ENCODE measurements around the gene GATAD2A. TPM values are rescaled to one million over a fixed set of nuclear protein-coding genes. Genes with fewer than 3 reads are reported as not detected.
"Not testable (repeated sequence)": the region's sequence is repeated elsewhere in the genome, so short reads cannot be mapped to it uniquely, and the experiment has no call there.

The GATAD2A gene
- total RNA-seq, 2 donors from 2014 or later: 88.0 to 160 TPM

GRCh38 chr19:19382118-19382517 lies 23.4 kb upstream of the GATAD2A start:
- Mint-ChIP-seq H3K4me3 (no peak overlapping the region), H3K36me3 (ENCODE audit: low read depth) (no peaks in the 10 kb centered on the region), H3K27me3 (no peaks in the 10 kb centered on the region), H3K27ac (no peak overlapping the region), H3K4me1 (peaks cover 2% of the 10 kb centered on the region), H3K9me3 (no peaks in the 10 kb centered on the region)
- no peak for ATAC-seq (replicated peaks)

DNA sequence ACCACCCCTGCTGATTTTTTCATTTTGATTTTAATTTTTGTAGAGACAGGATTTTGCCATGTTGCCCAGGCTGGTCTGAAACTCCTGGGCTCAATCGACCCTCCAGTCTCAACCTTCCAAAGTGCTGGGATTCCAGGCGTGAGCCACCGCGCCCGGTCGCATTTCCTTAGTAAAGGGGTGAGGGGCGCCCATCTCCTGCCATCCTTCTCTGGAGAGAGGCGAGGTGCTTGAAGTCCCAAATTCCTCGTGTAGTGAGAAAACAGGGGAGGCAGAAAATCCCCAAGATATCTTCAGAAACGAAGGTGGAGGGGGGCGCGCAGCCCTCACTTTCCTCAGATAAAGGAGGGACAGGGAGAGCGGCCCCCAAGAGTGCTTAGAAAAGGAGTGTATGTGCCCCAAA lies 21.0 kb upstream of the GATAD2A start:
- Mint-ChIP-seq H3K4me3 (peak overlapping the region; percentile 97), H3K4me1 (peaks cover 26% of the 10 kb centered on the region), H3K27ac (no peak overlapping the region), H3K9me3 (no peaks in the 10 kb centered on the region), H3K36me3 (ENCODE audit: low read depth) (peaks cover 12% of the 10 kb centered on the region), H3K27me3 (no peaks in the 10 kb centered on the region)
- no peak for ATAC-seq (replicated peaks)

DNA sequence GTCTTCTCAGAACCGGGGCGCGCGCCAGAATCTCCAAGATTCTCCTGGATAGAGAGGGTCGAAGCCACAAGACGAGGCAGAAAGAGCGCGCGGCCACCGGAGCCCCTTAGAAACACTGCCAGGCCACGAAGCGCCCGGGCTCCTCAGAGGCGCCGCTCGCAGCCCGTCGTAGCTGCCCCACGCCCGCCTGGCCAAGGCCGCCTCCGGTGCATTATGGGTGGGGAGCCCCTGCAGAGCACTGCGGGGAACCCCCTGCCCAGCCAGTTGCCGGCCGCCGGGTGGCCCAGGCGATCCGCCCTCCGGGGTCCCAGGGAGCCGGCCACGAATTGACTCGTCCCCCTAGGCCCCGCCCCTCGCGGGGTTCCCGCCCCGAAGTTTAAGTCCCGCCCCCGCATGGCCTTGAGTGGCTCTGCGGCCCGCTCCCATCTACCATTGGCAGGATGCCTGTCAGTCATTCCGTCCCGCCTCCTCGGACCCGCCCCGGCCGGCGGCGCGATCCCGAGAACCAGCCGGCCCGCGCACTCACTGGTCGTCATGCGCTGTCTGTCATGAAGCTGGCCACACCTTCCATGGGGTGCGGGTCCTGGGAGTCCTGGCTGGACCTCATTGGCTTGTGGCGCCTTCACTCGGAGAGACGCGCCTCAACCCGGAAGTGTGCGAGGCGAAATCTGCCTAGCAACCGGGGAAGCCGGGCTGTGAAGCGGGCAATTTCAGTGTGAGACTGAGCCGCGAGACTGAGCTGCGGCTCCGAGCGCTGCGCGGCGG lies 20.2 kb upstream of the GATAD2A start:
- peak overlapping the region; percentile 98 for H3K27ac Mint-ChIP-seq
- ATAC-seq (replicated peaks): peak; percentile 95
- no peaks in the 10 kb centered on the region for H3K9me3 Mint-ChIP-seq
- peaks cover 12% of the 10 kb centered on the region for H3K36me3 Mint-ChIP-seq (ENCODE audit: low read depth)
- peaks cover 32% of the 10 kb centered on the region for H3K4me1 Mint-ChIP-seq
- no peaks in the 10 kb centered on the region for H3K27me3 Mint-ChIP-seq
- peak overlapping the region; percentile 97 for H3K4me3 Mint-ChIP-seq

GRCh38 chr19:19385896-19386869 lies 19.3 kb upstream of the GATAD2A start:
- Mint-ChIP-seq H3K27ac (peak overlapping the region; percentile 98), H3K4me1 (peaks cover 40% of the 10 kb centered on the region), H3K9me3 (no peaks in the 10 kb centered on the region), H3K4me3 (peak overlapping the region; percentile 97), H3K36me3 (ENCODE audit: low read depth) (peaks cover 12% of the 10 kb centered on the region), H3K27me3 (no peaks in the 10 kb centered on the region)
- peak; percentile 32 for ATAC-seq (replicated peaks)

DNA sequence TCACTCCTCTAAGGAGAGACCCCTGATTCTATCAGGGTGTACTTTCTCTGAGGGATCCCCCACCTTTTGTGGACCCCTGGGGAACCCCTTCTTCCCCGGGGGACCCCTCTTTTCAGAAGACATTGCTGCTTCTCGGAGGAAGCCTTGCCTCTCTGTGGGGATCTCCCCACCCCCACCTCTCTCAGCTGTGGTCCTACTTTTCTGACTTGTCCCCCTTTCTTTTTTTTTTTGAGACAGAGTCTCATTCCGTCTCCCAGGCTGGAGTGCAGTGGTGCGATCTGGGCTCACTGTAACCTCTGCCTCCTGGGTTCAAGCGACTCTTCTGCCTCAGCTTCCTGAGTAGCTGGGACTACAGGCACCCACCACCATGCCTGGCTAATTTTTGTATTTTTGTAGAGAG lies 18.4 kb upstream of the GATAD2A start:
- ATAC-seq (replicated peaks): no peak
- Mint-ChIP-seq H3K4me1 (peaks cover 46% of the 10 kb centered on the region), H3K27ac (peak overlapping the region; percentile 98), H3K4me3 (peak overlapping the region; percentile 97), H3K36me3 (ENCODE audit: low read depth) (peaks cover 12% of the 10 kb centered on the region), H3K9me3 (no peaks in the 10 kb centered on the region), H3K27me3 (no peaks in the 10 kb centered on the region)

GRCh38 chr19:19388568-19389555 lies 16.6 kb upstream of the GATAD2A start:
- Mint-ChIP-seq H3K36me3 (ENCODE audit: low read depth) (peaks cover 12% of the 10 kb centered on the region), H3K9me3 (no peaks in the 10 kb centered on the region), H3K4me3 (peak overlapping the region; percentile 97), H3K4me1 (peaks cover 46% of the 10 kb centered on the region), H3K27me3 (no peaks in the 10 kb centered on the region), H3K27ac (peak overlapping the region; percentile 98)
- no peak for ATAC-seq (replicated peaks)

DNA sequence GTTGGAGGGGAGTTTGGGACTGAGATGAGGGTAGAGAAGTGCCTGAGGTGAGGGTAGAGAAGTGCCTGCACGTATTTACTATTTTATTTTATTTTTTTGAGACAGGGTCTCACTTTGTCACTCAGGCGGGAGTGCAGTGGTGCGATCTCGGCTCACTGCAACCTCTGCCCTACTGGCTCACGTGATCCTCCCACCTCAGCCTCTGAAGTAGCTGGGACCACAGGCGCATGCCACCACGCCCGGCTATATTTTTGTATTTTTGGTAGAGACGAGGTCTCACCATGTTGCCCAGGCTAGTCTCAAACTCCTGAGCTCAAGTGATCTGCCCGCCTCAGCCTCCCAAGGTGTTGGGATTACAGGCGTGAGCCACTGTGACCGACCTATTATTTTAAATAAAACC lies 15.8 kb upstream of the GATAD2A start:
- H3K27ac Mint-ChIP-seq; H3K9me3 Mint-ChIP-seq; H3K27me3 Mint-ChIP-seq; ATAC-seq (replicated peaks): not testable (repeated sequence)
- Mint-ChIP-seq H3K4me3 (peak overlapping the region; percentile 97), H3K4me1 (peaks cover 49% of the 10 kb centered on the region), H3K36me3 (ENCODE audit: low read depth) (peaks cover 12% of the 10 kb centered on the region)

DNA sequence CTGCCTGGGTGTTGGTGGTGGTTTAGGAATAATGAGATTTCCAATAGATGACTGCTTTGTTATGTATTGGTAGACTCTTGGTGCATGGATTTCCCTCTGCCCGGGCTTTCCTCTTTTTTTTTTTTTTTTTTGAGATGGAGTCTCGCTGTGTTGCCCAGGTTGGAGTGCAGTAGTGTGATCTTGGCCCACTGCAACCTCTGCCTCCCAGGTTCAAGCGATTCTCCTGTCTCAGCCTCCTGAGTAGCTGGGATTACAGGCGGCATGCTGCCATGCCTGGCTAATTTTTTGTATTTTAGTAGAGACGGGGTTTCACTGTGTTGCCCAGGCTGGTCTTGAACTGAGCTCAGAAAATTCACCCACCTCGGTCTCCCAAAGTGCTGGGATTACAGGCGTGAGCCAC lies 11.1 kb upstream of the GATAD2A start:
- peaks cover 27% of the 10 kb centered on the region for H3K4me1 Mint-ChIP-seq
- peak overlapping the region; percentile 45 for H3K4me3 Mint-ChIP-seq
- H3K9me3 Mint-ChIP-seq: not testable (repeated sequence)

GRCh38 chr19:19399733-19400433 lies 5.6 kb upstream of the GATAD2A start:
- H3K36me3 Mint-ChIP-seq (ENCODE audit: low read depth): no peaks in the 10 kb centered on the region
- peaks cover 11% of the 10 kb centered on the region for H3K4me1 Mint-ChIP-seq
- H3K27me3 Mint-ChIP-seq: no peaks in the 10 kb centered on the region
- ATAC-seq (replicated peaks): no peak
- H3K27ac Mint-ChIP-seq: peak overlapping the region; percentile 8
- H3K9me3 Mint-ChIP-seq: no peaks in the 10 kb centered on the region
- no peak overlapping the region for H3K4me3 Mint-ChIP-seq

More for the DNA sequence above, 11.1 kb upstream of the GATAD2A start:
- not testable (repeated sequence) for H3K27me3 Mint-ChIP-seq; ATAC-seq (replicated peaks); H3K36me3 Mint-ChIP-seq (ENCODE audit: low read depth)
- H3K27ac Mint-ChIP-seq: peak overlapping the region; percentile 72

DNA sequence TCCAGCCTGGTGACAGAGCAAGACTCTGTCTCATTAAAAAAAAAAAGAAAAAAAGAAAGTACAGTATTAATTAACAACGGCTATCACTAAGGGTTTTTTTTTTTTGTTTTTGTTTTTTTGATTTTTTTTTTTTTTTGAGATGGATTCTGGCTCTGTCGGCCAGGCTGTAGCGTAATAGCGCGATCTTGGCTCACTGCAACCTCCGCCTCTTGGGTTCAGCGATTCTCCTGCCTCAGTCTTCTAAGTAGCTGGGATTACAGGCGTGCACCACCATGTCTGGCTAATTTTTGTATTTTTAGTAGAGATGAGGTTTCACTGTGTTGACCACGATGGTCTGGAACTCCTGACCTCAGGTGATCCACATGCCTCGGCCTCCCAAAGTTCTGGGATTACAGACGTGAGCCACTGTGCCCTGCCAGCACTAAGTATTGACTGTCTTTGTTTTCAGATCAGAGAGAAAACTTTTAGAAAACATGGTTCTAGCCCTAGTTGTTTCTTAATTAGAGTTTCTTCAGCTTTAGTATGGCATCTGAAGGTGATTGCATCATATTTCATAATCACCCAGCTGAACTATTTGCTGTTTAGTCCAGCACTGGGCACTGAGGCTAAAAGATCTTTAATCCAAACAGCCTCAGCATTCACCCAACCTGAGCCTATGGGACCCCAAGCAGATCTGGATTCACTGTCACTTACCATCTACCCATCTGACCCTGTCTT lies 2.7 kb upstream of the GATAD2A start:
- Mint-ChIP-seq H3K27ac (peak overlapping the region; percentile 3), H3K4me3 (no peak overlapping the region), H3K9me3 (no peaks in the 10 kb centered on the region), H3K27me3 (no peaks in the 10 kb centered on the region), H3K36me3 (ENCODE audit: low read depth) (peaks cover 11% of the 10 kb centered on the region), H3K4me1 (peaks cover 20% of the 10 kb centered on the region)
- no peak for ATAC-seq (replicated peaks)

DNA sequence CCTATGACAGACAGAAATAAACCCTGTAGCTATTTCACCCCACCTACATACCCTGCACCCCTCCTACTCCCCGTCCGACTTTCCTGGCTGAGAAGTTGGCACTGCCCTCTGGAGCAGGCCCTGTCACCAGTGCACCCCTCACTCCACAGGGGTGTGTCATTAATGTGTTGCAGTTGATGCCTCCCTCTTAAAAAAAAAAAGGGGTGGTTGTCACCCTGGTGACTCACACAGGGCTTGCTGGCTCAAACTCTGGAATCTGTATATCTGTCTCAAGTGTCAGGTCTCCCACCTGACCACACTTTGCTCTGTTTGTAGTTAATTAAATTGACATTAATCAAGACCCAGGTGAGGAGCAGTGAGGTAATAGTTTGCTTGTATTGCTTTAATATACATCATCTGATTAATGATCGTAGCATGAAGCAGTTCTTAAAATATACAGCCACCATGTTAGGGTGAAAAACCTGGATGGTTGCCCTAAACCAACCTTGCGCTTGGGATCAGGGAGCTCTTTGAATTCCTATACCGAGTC lies 2.0 kb upstream of the GATAD2A start:
- peaks cover 11% of the 10 kb centered on the region for H3K36me3 Mint-ChIP-seq (ENCODE audit: low read depth)
- no peak for ATAC-seq (replicated peaks)
- H3K4me3 Mint-ChIP-seq: peak overlapping the region; percentile 82
- peak overlapping the region; percentile 3 for H3K27ac Mint-ChIP-seq
- no peaks in the 10 kb centered on the region for H3K27me3 Mint-ChIP-seq
- peaks cover 20% of the 10 kb centered on the region for H3K4me1 Mint-ChIP-seq
- no peaks in the 10 kb centered on the region for H3K9me3 Mint-ChIP-seq

GRCh38 chr19:19405971-19406877 lies 749 bp downstream of the GATAD2A start:
- Mint-ChIP-seq H3K36me3 (ENCODE audit: low read depth) (peaks cover 18% of the 10 kb centered on the region), H3K4me3 (peak overlapping the region; percentile 94), H3K4me1 (peaks cover 41% of the 10 kb centered on the region), H3K27me3 (no peaks in the 10 kb centered on the region), H3K9me3 (no peaks in the 10 kb centered on the region), H3K27ac (peak overlapping the region; percentile 93)
- peak; percentile 15 for ATAC-seq (replicated peaks)
